GM18951 (cell line): ENCODE measurements around the gene MRPS30.
A peak's percentile ranks its signal among the peaks of the same experiment; 100 is the strongest.
"Not testable (repeated sequence)": the region's sequence is repeated elsewhere in the genome, so short reads cannot be mapped to it uniquely, and the experiment has no call there.

ENCODE experiments used
- POLR2A ChIP-seq: IDR thresholded peaks from 4 replicates; pipeline ENCODE4 v1.6.1; 2011; ENCODE audit warnings: mild to moderate bottlenecking; ENCODE audit not compliant: insufficient read length, insufficient read depth; ENCODE audit errors: extremely low read depth
- in situ Hi-C: fragments of 300-500 bp; cut with MboI; formaldehyde crosslinking; loops from one replicate; pipeline ENCODE4 v1.12.0; 2022; ENCODE audit warnings: low sequenced_read_pairs, mixed read lengths, inconsistent platforms; ENCODE audit not compliant: unreplicated experiment

MRPS30 gene

GRCh38 chr5:44808435-44809214, at the start of gene MRPS30:
TSS of gene MRPS30 (plus strand) at chr5:44808947. CDS start at chr5:44808963, 16 bp downstream.
- in situ Hi-C loops = no loop called here
- TF ChIP-seq POLR2A = peak; percentile 85

- in situ Hi-C loops = no loop called here
- no peak for TF ChIP-seq POLR2A
Measured at GRCh38 chr5:44769200-44769876, 39.4 kb upstream of the MRPS30 start.

DNA sequence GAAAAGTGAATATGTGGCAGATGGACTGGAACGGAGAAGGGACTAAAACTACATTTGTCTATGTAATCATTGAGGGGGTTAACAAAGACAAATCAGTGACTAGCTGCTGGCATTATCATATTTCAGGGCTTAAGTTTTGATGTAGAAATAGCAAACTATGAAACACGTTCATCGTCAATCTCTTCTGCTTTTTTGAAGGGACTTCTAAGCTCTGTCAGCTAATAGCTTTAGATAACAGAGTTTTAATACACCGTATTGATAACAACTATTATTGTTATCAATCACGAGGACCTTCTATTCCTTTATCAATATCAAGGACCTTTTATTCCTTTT, 38.9 kb upstream of the MRPS30 start:
- in situ Hi-C loops = loop anchor here (10.0 kb wide), 1 partner anchor 235 kb away; no protein-coding TSS in a partner anchor
- TF ChIP-seq POLR2A = no peak

- TF ChIP-seq POLR2A = no peak
- in situ Hi-C loops = loop anchor here (10.0 kb wide), 1 partner anchor 236 kb away; no protein-coding TSS in a partner anchor
Measured at GRCh38 chr5:44770780-44771717, 37.7 kb upstream of the MRPS30 start.

- in situ Hi-C loops = loop anchor here (10.0 kb wide), 1 partner anchor 238 kb away; no protein-coding TSS in a partner anchor
Measured at GRCh38 chr5:44772397-44772796, 36.4 kb upstream of the MRPS30 start.

DNA sequence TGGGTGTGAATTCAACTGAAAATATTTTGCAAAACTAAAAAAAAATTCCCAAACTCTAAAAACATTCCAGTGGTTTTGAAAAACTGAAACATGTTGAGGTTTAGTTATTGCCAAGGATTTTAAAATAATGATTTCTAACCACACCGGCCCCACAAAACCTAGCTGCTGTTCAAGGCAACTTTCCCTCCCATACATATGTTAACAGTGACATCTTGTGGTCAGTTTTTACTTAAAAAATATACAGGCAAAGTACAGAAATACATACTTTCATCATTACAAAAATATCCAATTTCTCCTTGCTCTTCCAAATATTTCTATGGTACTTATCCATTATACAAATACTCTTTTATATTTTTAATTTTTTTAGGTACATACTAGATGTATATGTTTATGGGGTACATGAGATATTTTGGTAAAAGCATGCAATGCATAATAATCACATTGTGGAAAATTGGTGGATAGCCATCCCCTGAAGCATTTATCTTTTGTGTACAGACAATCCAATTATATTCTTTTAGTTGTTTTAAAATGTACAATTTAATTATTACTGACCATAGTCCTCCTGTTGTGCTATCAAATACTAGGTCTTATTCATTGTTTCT, 34.4 kb upstream of the MRPS30 start:
- TF ChIP-seq POLR2A = no peak
- in situ Hi-C loops = loop anchor here (10.0 kb wide), 1 partner anchor 240 kb away; no protein-coding TSS in a partner anchor

GRCh38 chr5:44779167-44779566, 29.6 kb upstream of the MRPS30 start:
- no peak for TF ChIP-seq POLR2A
- in situ Hi-C loops = loop anchor here (10.0 kb wide), 1 partner anchor 244 kb away; no protein-coding TSS in a partner anchor

DNA sequence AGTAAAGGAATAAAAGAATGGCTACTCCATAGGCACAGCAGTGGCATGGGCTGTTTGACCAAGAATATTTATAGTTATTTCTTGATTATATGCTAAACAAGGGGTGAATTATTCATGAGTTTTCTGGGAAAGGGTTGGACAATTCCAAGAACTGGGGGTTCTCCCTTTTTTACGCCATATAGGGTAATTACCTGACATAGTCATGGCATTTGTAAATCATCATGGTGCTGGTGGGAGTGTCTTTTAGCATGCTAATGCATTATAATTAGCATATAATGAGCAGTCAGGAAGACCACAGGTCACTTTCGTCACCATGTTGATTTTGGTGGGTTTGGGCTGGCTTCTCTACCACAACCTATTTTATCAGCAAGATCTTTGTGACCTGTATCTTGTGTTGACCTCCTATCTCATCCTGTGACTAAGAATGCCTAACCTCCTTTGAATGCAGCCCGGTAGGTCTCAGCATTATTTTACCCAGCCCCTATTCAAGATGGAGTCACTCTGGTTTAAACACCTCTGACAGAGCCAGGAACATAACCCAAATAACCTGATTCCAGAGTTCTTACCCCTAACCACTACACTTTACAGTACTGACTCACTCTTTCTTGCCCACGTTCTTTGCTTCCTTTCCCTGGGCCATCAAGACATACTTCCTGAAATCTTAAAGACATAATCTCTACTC, 25.0 kb upstream of the MRPS30 start:
- TF ChIP-seq POLR2A = no peak
- in situ Hi-C loops = no loop called here

DNA sequence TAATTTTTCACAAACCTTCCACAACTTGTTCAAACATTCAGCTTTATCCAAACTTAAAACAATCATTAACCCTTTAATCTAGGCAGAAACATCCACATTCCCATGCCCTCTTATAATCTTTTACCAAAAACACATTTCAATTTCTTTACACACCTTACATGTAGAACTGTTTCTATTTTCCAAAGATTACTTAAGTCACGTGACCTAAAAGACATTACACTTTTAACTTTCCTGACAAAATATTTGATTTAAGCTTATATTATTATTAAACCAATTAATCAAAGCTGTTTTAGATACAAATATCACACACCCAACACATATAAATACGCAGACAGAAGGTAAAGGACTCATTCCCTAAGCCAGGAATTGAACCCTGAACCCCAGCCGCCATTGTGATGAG, 21.0 kb upstream of the MRPS30 start:
- in situ Hi-C loops = no loop called here
- no peak for TF ChIP-seq POLR2A

DNA sequence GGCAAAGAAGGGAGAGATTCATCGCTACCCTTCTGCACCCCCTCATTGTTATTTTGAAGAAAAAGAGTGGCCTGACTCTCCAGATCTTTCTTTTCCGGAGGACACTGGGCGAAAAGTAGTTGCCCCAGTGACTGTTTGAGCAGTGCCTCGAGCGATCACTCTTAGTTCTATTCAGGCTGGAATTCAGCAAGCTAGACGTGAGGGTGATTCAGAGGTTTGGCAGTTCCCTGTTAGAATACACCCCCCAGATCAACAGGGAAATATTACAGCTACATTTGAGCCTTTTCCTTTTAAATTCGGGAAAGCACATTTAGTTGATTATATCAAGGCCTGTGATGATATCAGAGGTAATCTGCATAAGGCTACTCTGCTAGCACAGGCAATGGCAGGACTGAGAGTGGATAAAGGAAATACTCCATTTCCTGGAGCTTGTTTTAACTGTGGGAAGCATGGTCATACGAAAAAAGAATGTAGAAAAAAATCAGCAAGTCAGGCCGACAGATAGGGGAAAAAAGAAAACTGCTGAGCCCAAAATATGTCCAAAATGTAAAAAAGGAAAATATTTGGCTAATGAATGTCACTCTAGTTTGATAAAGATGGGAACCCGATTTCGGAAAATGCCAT, 19.3 kb upstream of the MRPS30 start:
- in situ Hi-C loops = not testable (repeated sequence)

GRCh38 chr5:44792031-44792673, 16.6 kb upstream of the MRPS30 start:
- in situ Hi-C loops = not testable (repeated sequence)

- in situ Hi-C loops = no loop called here
- TF ChIP-seq POLR2A = no peak
Measured at GRCh38 chr5:44794371-44794770, 14.4 kb upstream of the MRPS30 start.
